Medulla oblongata (tissue), 1 donor: ENCODE measurements around the gene GATA5.

ENCODE experiments used
- DNase-seq: peaks from one replicate; pipeline ENCODE4 v3.0.0-alpha.2; 2015; ENCODE audit errors: extremely low spot score

The GATA5 gene

GRCh38 chr20:62475772-62476055 lies at the start of gene GATA5:
TSS of gene GATA5 (minus strand) at chr20:62475995. CDS start at chr20:62475521, 474 bp downstream.
- DNase-seq: no peak

- no peak for DNase-seq
Observed at GRCh38 chr20:62525014-62525413, 49.2 kb upstream of the GATA5 start.

GRCh38 chr20:62524505-62524911 lies 48.7 kb upstream of the GATA5 start:
- no peak for DNase-seq

- no peak for DNase-seq
Observed at GRCh38 chr20:62523473-62524203, 47.8 kb upstream of the GATA5 start.

- no peak for DNase-seq
Observed at GRCh38 chr20:62522748-62523396, 47.1 kb upstream of the GATA5 start.

GRCh38 chr20:62519826-62520225 lies 44.0 kb upstream of the GATA5 start:
- no peak for DNase-seq

GRCh38 chr20:62518911-62519310 lies 43.1 kb upstream of the GATA5 start:
- no peak for DNase-seq

GRCh38 chr20:62517901-62518610 lies 42.3 kb upstream of the GATA5 start:
- DNase-seq: no peak

GRCh38 chr20:62517168-62517567 lies 41.4 kb upstream of the GATA5 start:
- no peak for DNase-seq

- no peak for DNase-seq
Observed at GRCh38 chr20:62516338-62516737, 40.5 kb upstream of the GATA5 start.

- no peak for DNase-seq
Observed at GRCh38 chr20:62515826-62516225, 40.0 kb upstream of the GATA5 start.

- no peak for DNase-seq
Observed at GRCh38 chr20:62515280-62515679, 39.5 kb upstream of the GATA5 start.

- DNase-seq: no peak
Observed at GRCh38 chr20:62513991-62514390, 38.2 kb upstream of the GATA5 start.

GRCh38 chr20:62511915-62512610 lies 36.3 kb upstream of the GATA5 start:
- DNase-seq: no peak

GRCh38 chr20:62511300-62511914 lies 35.6 kb upstream of the GATA5 start:
- no peak for DNase-seq

- no peak for DNase-seq
Observed at GRCh38 chr20:62508641-62509051, 32.9 kb upstream of the GATA5 start.

GRCh38 chr20:62507991-62508640 lies 32.3 kb upstream of the GATA5 start:
- no peak for DNase-seq

GRCh38 chr20:62507323-62507722 lies 31.5 kb upstream of the GATA5 start:
- DNase-seq: no peak

- no peak for DNase-seq
Observed at GRCh38 chr20:62506791-62507190, 31.0 kb upstream of the GATA5 start.

GRCh38 chr20:62506087-62506486 lies 30.3 kb upstream of the GATA5 start:
- no peak for DNase-seq

- no peak for DNase-seq
Observed at GRCh38 chr20:62505337-62506045, 29.7 kb upstream of the GATA5 start.
